Skeletal muscle satellite cell (primary cell): ENCODE results near the gene CRB3. TPM values are rescaled to one million over a fixed set of nuclear protein-coding genes. Genes with fewer than 3 reads are reported as not detected.

Source experiments
- H3K27me3 ChIP-seq: 2 replicates; pipeline ENCODE4 v1.7.0; 2013; ENCODE audit warnings: low read length; ENCODE audit not compliant: control insufficient read depth, insufficient read depth
- H3K36me3 ChIP-seq: 2 replicates; pipeline ENCODE4 v1.7.0; 2013; ENCODE audit warnings: mild to moderate bottlenecking, control low read depth, low read length; ENCODE audit not compliant: insufficient read depth
- H3K4me1 ChIP-seq: 2 replicates; pipeline ENCODE4 v1.7.0; 2013; ENCODE audit warnings: low read length; ENCODE audit not compliant: control insufficient read depth, insufficient read depth
- H3K4me2 ChIP-seq: 2 replicates; pipeline ENCODE4 v1.7.0; 2013; ENCODE audit warnings: mild to moderate bottlenecking, low read length
- H3K4me3 ChIP-seq: 2 replicates; pipeline ENCODE4 v1.7.0; 2013; ENCODE audit warnings: low read length
- H3K9ac ChIP-seq: 2 replicates; pipeline ENCODE4 v1.7.0; 2013; ENCODE audit warnings: mild to moderate bottlenecking, low read depth, low read length, moderate library complexity
- H3K9me3 ChIP-seq: replicated peaks from 2 replicates; pipeline ENCODE4 v1.7.0; 2013; ENCODE audit warnings: mild to moderate bottlenecking, control low read depth, low read length
- total RNA-seq: library from RNA; depleted of rRNA; stranded (reverse); fragments of >200 nt; gene quantifications from 2 replicates; pipeline ENCODE4 v1.2.3, GENCODE V29; 2012; rRNA removed

CRB3 gene, protein sequence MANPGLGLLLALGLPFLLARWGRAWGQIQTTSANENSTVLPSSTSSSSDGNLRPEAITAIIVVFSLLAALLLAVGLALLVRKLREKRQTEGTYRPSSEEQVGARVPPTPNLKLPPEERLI
- total RNA-seq, result not detected in 2 replicates

DNA sequence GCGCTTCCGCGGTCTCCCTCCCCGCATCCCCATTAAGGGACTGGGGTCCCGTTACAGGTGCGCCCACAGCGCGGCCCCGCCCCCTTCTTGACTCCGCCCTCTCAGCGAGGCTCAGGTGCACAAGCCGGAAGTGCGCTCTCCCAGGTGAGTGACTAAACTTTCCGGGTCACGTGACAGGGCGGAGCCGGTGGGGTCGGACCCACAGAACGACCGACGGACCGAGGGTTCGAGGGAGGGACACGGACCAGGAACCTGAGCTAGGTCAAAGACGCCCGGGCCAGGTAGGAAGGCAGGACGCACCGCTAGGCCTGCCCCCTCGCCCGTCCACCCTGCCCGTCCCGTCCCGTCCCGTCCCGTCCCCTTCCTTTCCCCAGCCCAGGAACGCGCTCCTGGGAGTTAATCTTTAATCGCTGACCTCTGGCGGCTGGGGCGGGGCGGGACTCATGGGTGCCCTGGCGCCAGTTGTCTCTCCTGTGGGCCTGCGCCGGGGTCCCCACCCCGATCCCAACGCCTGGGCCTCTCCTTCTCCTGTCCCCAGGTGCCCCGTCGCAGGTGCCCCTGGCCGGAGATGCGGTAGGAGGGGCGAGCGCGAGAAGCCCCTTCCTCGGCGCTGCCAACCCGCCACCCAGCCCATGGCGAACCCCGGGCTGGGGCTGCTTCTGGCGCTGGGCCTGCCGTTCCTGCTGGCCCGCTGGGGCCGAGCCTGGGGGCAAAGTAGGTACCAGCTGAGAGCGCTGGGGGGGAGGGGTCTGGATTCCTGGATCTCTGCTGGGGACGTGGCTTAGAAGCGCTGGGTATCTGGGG lies at the start of gene CRB3:
Gene CRB3 (plus strand): TSS at position 202 of the 804 bp plus-strand sequence. CDS start 431 bp downstream, at position 633.
- Histone ChIP-seq H3K4me2 (no peak within 1 kb of the TSS), H3K36me3 (no peaks in the 10 kb centered on the region), H3K4me1 (peaks cover 5% of the 10 kb centered on the region), H3K27me3 (peaks cover 32% of the 10 kb centered on the region), H3K4me3 (no peak within 1 kb of the TSS), H3K9me3 (no peaks in the 10 kb centered on the region), H3K9ac (no peak within 1 kb of the TSS)

DNA sequence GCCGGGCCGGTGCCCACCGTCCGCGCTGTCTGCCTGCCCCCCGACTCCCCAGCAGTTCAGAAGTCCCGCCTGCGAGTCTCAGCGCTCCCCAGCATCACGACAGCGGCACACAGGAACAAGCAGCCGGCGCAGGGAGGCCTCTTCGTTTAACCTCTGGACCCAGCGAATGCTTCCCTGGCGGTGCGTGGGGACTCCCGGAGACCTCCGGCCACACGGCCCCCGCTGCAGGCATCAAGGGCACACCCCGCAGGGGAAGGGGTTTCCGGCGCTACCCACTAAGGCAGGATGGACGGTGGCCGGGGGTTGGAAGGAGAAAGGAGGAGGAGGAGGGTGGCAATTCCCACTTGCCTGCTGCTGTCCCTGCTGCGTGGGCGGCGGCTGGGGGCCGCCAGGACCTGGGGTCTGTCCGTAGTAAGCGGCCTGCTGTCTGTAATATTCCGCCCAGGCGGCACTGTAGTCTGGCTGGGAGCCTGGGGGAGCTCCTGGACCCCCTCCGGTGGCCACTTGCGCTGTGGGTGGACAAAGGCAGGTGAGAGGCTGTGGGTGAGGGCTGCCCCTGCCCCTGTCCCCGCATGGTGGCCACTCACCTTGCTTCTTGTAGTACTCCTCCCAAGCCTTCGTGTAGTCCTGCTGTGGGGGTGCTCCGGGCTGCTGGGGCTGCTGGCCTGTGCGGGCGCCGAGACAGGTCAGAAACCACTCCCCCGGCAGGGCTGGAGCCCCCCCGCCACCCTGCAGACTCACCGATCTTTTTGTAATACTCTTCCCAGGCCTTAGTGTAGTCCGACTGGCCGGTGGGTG lies 49.1 kb upstream of the CRB3 start:
- Histone ChIP-seq H3K27me3 (no peaks in the 10 kb centered on the region), H3K4me2 (no peak overlapping the region), H3K9me3 (no peaks in the 10 kb centered on the region), H3K4me3 (no peak overlapping the region), H3K9ac (no peak overlapping the region), H3K36me3 (peaks cover 60% of the 10 kb centered on the region), H3K4me1 (no peaks in the 10 kb centered on the region)

DNA sequence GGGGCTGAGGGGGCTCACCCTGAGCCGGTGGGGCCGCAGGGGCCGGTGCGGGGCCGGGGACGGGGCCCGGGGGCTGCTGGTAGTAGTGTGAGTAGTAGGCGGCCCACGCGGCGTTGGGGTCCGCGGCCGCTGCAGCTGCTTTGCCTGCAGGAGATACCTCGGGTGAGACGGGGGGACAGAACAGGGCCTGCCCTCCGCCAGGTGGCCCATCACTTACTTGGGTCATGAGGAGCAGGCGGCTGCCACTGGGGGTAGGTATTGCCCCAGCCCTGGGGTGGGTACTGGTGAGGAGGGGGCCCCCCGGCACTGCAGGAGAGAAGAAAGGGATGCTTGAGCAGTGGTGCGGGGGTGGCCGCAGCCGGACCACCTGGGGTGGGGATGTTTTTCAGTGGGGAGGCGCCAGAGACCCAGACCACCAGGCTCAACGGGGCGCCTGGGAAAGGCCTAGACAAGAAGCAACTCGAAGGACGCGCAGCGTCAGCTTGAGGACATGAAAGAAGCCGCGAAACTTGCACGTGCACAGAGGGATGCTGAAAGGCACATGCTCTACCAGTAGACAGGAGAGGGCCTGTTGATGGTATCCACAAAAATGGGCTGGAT lies 48.4 kb upstream of the CRB3 start:
- Histone ChIP-seq H3K4me1 (no peaks in the 10 kb centered on the region), H3K4me2 (no peak overlapping the region), H3K27me3 (no peaks in the 10 kb centered on the region), H3K9me3 (no peaks in the 10 kb centered on the region), H3K36me3 (peaks cover 67% of the 10 kb centered on the region), H3K4me3 (no peak overlapping the region), H3K9ac (no peak overlapping the region)

DNA sequence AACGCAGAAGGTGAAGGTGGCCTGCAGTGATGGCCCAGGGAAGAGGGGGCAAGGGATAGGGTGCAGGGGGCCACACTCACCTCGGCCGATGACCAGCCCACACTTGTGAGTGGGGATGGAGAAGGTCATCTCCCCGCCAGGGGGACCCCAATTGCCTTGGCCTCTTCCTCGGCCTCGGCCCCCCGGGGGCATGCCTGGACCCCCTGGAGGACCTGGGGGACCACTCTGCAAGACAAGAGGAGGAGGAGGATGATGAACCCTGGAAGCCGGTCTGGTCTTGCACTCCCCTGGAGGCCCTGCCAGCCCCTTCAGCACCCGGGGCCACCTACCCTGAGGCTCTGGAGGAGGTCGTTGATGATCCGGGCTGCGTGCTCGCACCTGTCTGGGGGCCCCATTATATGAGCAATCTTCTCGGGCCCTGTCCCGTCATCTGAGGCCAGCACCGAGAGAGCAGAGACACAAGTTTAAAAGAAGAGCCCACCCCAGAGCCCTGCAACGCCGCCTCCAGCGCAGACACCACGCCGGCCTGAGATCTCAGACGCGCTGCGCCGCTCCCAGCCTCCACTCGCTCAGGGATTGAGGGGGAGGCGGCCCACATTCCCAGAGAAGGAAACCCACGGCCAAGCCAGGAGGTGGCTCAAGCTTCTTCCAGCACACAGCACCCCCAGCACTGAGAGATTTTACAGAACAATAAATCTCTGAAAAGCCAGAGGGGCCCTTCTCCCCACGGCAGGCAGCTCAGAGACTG lies 47.2 kb upstream of the CRB3 start:
- Histone ChIP-seq H3K27me3 (no peaks in the 10 kb centered on the region), H3K4me3 (no peak overlapping the region), H3K9ac (no peak overlapping the region), H3K9me3 (no peaks in the 10 kb centered on the region), H3K4me2 (no peak overlapping the region), H3K4me1 (no peaks in the 10 kb centered on the region), H3K36me3 (peaks cover 77% of the 10 kb centered on the region)

DNA sequence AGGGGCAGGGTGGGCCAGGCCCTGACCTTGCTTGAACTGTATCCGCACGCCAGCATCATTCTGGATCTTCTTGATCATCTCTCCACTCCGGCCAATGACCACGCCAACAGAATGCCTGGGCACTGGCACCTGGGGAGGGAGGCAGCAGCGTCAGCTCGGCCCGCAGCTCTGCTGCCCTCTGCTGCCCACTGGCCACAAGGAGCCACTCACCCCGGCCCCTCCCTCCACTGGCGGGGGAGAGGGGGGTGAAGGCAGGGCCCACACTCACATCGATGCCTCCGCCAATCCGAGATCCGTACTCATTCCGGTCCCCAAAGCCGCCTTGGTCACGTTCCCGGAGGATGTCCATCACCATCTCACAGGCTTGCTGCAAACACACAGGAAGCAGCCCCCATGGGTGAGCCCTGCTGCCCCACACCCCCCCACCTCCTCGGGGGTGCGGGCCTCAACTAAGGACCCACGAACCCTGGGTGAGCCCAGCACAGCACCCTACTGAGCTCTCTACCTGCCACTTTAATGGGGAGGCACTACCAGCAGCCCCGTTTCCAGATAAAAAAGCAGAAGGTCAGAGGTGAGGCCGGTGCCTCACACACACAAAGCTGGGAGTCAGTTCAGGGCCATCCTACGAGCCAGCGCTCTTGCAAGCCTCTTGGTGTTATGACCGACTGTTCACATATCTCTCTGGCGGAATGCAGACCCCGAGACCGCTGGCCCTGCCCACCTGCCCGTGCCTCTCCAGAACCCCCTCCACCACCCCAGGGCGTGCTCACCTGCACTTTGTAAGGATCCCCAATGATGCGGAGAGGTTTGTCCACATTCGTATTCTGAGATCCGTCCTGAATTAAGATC lies 46.1 kb upstream of the CRB3 start:
- peaks cover 9% of the 10 kb centered on the region for H3K4me1 ChIP-seq
- H3K9me3 ChIP-seq, result no peaks in the 10 kb centered on the region
- H3K4me3 ChIP-seq, result no peak overlapping the region
- no peak overlapping the region for H3K4me2 ChIP-seq
- peaks cover 76% of the 10 kb centered on the region for H3K36me3 ChIP-seq
- no peaks in the 10 kb centered on the region for H3K27me3 ChIP-seq
- no peak overlapping the region for H3K9ac ChIP-seq

DNA sequence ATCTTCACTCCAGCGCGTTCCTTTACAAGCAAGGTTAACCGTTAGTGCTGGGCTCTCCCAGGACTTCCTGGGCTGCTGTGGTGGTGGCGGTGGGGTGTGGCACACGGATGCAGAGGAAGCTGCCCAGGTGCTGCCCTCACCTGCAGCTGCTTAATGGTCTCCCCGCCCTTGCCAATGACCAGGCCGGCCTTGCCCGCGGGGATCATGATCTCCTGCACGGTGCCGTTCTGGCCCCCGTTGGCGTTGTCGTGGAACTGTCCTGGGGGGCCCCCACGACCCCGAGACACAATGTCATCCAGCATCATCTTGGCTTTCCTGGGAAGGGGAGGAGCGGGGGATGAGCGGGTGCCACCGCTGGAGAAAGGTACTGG lies 45.5 kb upstream of the CRB3 start:
- peaks cover 13% of the 10 kb centered on the region for H3K4me1 ChIP-seq
- H3K9me3 ChIP-seq, result no peaks in the 10 kb centered on the region
- peaks cover 76% of the 10 kb centered on the region for H3K36me3 ChIP-seq
- no peak overlapping the region for H3K4me3 ChIP-seq
- no peak overlapping the region for H3K4me2 ChIP-seq
- no peaks in the 10 kb centered on the region for H3K27me3 ChIP-seq
- no peak overlapping the region for H3K9ac ChIP-seq

DNA sequence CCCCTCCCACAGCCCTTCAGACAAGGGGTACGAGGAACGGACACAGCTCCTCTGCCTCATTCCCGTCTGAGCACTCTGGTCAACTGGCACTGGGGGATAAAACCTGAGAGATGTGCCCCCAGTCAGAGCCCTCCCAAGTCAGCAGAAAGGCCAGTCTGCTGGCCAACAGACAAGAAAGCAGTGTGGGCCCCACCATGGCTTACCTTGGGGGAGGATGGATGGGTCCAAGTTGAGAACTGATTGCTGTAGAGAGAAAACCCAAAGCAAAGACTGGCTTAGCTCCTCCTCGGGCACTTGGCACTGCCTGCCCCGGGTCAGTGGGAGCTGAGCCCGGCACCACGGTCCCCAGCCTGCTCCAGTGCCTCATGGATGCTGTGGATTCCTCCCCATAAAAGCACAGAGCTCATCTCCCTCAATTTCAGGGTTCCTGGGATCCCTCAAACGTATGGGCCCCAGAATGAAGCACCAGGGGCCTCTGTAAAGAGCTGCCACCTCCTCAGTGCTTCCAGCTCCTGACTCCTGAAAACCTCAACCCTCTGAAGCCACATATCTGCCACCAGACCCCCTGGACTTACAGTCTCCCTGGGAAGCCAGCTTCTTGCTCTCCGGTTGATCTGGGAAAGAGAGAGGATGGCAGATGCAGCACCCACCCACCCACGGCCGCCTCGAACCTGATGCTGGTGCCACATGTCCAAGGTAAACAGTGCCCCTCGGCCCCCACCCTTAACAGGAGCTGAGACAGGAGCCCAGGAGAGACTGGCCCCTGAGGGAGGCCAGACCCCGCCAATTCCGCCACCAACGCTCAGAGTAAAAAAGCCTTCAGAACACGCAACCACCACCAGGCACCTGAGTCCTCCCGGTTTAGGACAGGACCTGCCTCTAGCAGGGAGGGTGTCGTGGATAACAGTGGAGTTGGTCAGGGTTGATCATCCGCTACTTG lies 42.7 kb upstream of the CRB3 start:
- Histone ChIP-seq H3K4me2 (peak overlapping the region; percentile 94), H3K27me3 (no peaks in the 10 kb centered on the region), H3K9me3 (no peaks in the 10 kb centered on the region), H3K4me1 (peaks cover 20% of the 10 kb centered on the region), H3K4me3 (no peak overlapping the region), H3K9ac (peak overlapping the region; percentile 18), H3K36me3 (peaks cover 55% of the 10 kb centered on the region)

DNA sequence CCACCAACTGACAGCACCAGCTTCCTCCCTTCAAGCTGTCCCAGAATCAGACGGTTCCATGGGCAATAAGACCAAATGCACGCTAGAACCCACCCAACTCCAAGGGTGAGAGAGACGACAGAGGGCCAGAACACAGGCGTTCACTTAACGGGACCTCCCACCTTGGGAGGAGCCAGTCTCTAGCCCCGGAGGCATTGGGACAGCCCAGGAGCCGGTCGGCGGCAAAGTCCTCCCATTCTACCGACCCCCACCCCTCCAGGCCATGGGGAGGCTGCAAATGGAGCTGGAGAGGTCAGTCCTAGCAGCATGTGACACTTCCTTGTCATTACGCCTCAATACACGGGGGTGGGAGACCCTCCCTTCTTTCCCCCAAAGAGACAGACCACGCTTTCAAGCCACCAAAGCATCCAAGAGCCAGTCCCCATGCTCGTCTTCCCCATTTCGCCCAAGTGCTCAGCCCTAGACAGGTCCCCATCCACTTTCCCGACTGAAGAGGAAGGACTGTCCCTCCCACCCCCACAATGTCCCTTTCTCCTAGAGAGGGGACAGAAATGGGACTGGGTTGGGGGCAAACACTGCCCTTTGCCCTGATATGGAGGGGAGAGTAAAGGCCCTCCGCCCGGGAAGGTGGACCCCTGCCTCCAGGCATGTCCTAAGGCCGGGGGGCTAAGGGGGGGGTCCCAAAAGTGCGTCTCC lies 40.4 kb upstream of the CRB3 start:
- no peaks in the 10 kb centered on the region for H3K9me3 ChIP-seq
- H3K4me2 ChIP-seq, result peak overlapping the region; percentile 94
- no peaks in the 10 kb centered on the region for H3K27me3 ChIP-seq
- peak overlapping the region; percentile 89 for H3K4me3 ChIP-seq
- peak overlapping the region; percentile 85 for H3K9ac ChIP-seq
- peaks cover 20% of the 10 kb centered on the region for H3K4me1 ChIP-seq
- peaks cover 33% of the 10 kb centered on the region for H3K36me3 ChIP-seq

DNA sequence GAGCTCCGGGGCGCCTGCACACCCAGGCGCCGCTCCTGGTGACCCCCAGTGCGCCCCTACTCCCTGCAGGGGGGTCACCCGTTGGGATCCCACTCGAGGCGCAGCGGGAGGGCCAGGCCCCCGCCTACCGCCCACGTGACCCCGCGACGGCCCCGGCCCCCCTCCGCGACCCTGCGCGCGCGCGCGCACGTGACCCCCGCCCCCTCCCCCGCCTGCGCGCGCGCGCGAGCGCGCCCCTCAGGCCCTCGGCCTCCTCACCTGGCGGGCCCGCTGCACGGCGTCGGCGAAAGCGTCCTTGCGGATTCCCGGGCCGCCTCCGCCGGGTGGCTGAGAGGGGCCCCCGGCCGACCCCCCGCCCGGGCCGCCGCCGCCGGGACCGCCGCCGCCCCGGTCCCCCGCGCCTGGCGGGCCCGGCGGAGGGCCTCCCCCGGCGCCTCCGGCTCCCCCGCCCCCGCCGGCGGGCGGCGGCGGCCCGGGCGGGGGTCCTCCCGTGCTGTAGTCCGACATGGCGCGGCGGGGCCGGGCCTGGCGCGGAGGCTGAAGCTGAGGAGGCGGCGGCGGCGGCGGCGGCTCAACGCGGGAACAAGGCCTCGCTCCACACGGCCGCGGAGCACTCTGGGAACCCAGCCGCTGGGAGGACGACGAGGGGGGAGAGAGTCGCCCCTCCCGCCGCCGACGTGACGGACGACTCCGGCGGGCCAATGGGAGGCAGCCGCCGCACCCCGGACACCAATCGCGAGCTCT lies 39.7 kb upstream of the CRB3 start, which contains the start of gene KHSRP:
Gene KHSRP (minus strand): TSS at position 617 of the 744 bp plus-strand sequence. CDS start 110 bp downstream, at position 507.
- Histone ChIP-seq H3K36me3 (peaks cover 26% of the 10 kb centered on the region), H3K4me3 (peak within 1 kb of the TSS; percentile 89), H3K4me2 (peak within 1 kb of the TSS; percentile 94), H3K9ac (peak within 1 kb of the TSS; percentile 85), H3K4me1 (peaks cover 20% of the 10 kb centered on the region), H3K27me3 (peaks cover 1% of the 10 kb centered on the region), H3K9me3 (no peaks in the 10 kb centered on the region)
